ENCODE measurements around the gene PTPN14. TPM values are rescaled to one million over a fixed set of nuclear protein-coding genes. Genes with fewer than 3 reads are reported as not detected.

The PTPN14 gene
- total and polyA plus RNA-seq, 5 donors from 2014 or later: 0.02 to 0.10 (median 0.06) TPM; not detected in 2

- Histone ChIP-seq H3K4me1 (ENCODE audit: control insufficient read depth, insufficient read depth, low read length, poor library complexity, severe bottlenecking) (no peaks in the 10 kb centered on the region), H3K27me3 (ENCODE audit: control insufficient read depth, insufficient read depth, low read length) (no peaks in the 10 kb centered on the region), H3K27ac (ENCODE audit: insufficient read depth, low read length, poor library complexity, severe bottlenecking) (no peak overlapping the region), H3K9me3 (ENCODE audit: control insufficient read depth in 2 of 2, low read length in 2 of 2) (no peaks in the 10 kb centered on the region), H3K4me3 (ENCODE audit: low read depth, low read length) (no peak overlapping the region), H3K36me3 (ENCODE audit: control insufficient read depth, insufficient read depth, low read length) (no peaks in the 10 kb centered on the region)
- ATAC-seq (ENCODE audit: low read depth in 2 of 2) (no peak), DNase-seq (no peak)
- H3K9me3 Mint-ChIP-seq: no peaks in the 10 kb centered on the region
- no peaks in the 10 kb centered on the region for H3K4me1 Mint-ChIP-seq
- H3K36me3 Mint-ChIP-seq: no peaks in the 10 kb centered on the region
- no peak overlapping the region for H3K27ac Mint-ChIP-seq
- H3K27me3 Mint-ChIP-seq: no peaks in the 10 kb centered on the region
- H3K4me3 Mint-ChIP-seq: no peak overlapping the region
Measured at GRCh38 chr1:214380396-214380795, 171.0 kb downstream of the PTPN14 start.

- ATAC-seq (ENCODE audit: low read depth in 2 of 2) (no peak), DNase-seq (no peak)
- Mint-ChIP-seq H3K27ac (no peak overlapping the region), H3K36me3 (no peaks in the 10 kb centered on the region), H3K27me3 (no peaks in the 10 kb centered on the region), H3K4me3 (no peak overlapping the region), H3K9me3 (no peaks in the 10 kb centered on the region), H3K4me1 (no peaks in the 10 kb centered on the region)
- H3K36me3 ChIP-seq (ENCODE audit: control insufficient read depth, insufficient read depth, low read length): no peaks in the 10 kb centered on the region
- H3K9me3 ChIP-seq (ENCODE audit: control insufficient read depth in 2 of 2, low read length in 2 of 2): no peaks in the 10 kb centered on the region
- H3K4me1 ChIP-seq (ENCODE audit: control insufficient read depth, insufficient read depth, low read length, poor library complexity, severe bottlenecking): no peaks in the 10 kb centered on the region
- no peak overlapping the region for H3K4me3 ChIP-seq (ENCODE audit: low read depth, low read length)
- H3K27ac ChIP-seq (ENCODE audit: insufficient read depth, low read length, poor library complexity, severe bottlenecking): no peak overlapping the region
- H3K27me3 ChIP-seq (ENCODE audit: control insufficient read depth, insufficient read depth, low read length): no peaks in the 10 kb centered on the region
Measured at GRCh38 chr1:214379236-214379970, 172.0 kb downstream of the PTPN14 start.

GRCh38 chr1:214378492-214378891 is 172.9 kb downstream of the PTPN14 start:
- Histone ChIP-seq H3K4me1 (ENCODE audit: control insufficient read depth, insufficient read depth, low read length, poor library complexity, severe bottlenecking) (no peaks in the 10 kb centered on the region), H3K27ac (ENCODE audit: insufficient read depth, low read length, poor library complexity, severe bottlenecking) (no peak overlapping the region), H3K27me3 (ENCODE audit: control insufficient read depth, insufficient read depth, low read length) (no peaks in the 10 kb centered on the region), H3K9me3 (ENCODE audit: control insufficient read depth in 2 of 2, low read length in 2 of 2) (no peaks in the 10 kb centered on the region), H3K4me3 (ENCODE audit: low read depth, low read length) (no peak overlapping the region), H3K36me3 (ENCODE audit: control insufficient read depth, insufficient read depth, low read length) (no peaks in the 10 kb centered on the region)
- ATAC-seq (ENCODE audit: low read depth in 2 of 2) (no peak), DNase-seq (no peak)
- Mint-ChIP-seq H3K9me3 (no peaks in the 10 kb centered on the region), H3K36me3 (no peaks in the 10 kb centered on the region), H3K27ac (no peak overlapping the region), H3K4me3 (no peak overlapping the region), H3K4me1 (no peaks in the 10 kb centered on the region), H3K27me3 (no peaks in the 10 kb centered on the region)

GRCh38 chr1:214377886-214378285 is 173.5 kb downstream of the PTPN14 start:
- Mint-ChIP-seq H3K9me3 (no peaks in the 10 kb centered on the region), H3K27ac (no peak overlapping the region), H3K36me3 (no peaks in the 10 kb centered on the region), H3K27me3 (no peaks in the 10 kb centered on the region), H3K4me3 (no peak overlapping the region), H3K4me1 (no peaks in the 10 kb centered on the region)
- no peak overlapping the region for H3K27ac ChIP-seq (ENCODE audit: insufficient read depth, low read length, poor library complexity, severe bottlenecking)
- ATAC-seq (ENCODE audit: low read depth in 2 of 2): no peak
- H3K9me3 ChIP-seq (ENCODE audit: control insufficient read depth in 2 of 2, low read length in 2 of 2): no peaks in the 10 kb centered on the region
- DNase-seq: no peak
- H3K36me3 ChIP-seq (ENCODE audit: control insufficient read depth, insufficient read depth, low read length): no peaks in the 10 kb centered on the region
- H3K4me3 ChIP-seq (ENCODE audit: low read depth, low read length): no peak overlapping the region
- no peaks in the 10 kb centered on the region for H3K4me1 ChIP-seq (ENCODE audit: control insufficient read depth, insufficient read depth, low read length, poor library complexity, severe bottlenecking)
- no peaks in the 10 kb centered on the region for H3K27me3 ChIP-seq (ENCODE audit: control insufficient read depth, insufficient read depth, low read length)

GRCh38 chr1:214377485-214377884 is 173.9 kb downstream of the PTPN14 start:
- Mint-ChIP-seq H3K9me3 (no peaks in the 10 kb centered on the region), H3K36me3 (no peaks in the 10 kb centered on the region), H3K4me1 (no peaks in the 10 kb centered on the region), H3K27ac (no peak overlapping the region), H3K4me3 (no peak overlapping the region), H3K27me3 (no peaks in the 10 kb centered on the region)
- Histone ChIP-seq H3K27ac (ENCODE audit: insufficient read depth, low read length, poor library complexity, severe bottlenecking) (no peak overlapping the region), H3K4me3 (ENCODE audit: low read depth, low read length) (no peak overlapping the region), H3K36me3 (ENCODE audit: control insufficient read depth, insufficient read depth, low read length) (no peaks in the 10 kb centered on the region), H3K4me1 (ENCODE audit: control insufficient read depth, insufficient read depth, low read length, poor library complexity, severe bottlenecking) (no peaks in the 10 kb centered on the region), H3K27me3 (ENCODE audit: control insufficient read depth, insufficient read depth, low read length) (no peaks in the 10 kb centered on the region), H3K9me3 (ENCODE audit: control insufficient read depth in 2 of 2, low read length in 2 of 2) (no peaks in the 10 kb centered on the region)
- no peak for ATAC-seq (ENCODE audit: low read depth in 2 of 2)
- DNase-seq: no peak

- Histone ChIP-seq H3K27ac (ENCODE audit: insufficient read depth, low read length, poor library complexity, severe bottlenecking) (no peak overlapping the region), H3K36me3 (ENCODE audit: control insufficient read depth, insufficient read depth, low read length) (no peaks in the 10 kb centered on the region), H3K4me1 (ENCODE audit: control insufficient read depth, insufficient read depth, low read length, poor library complexity, severe bottlenecking) (no peaks in the 10 kb centered on the region), H3K9me3 (ENCODE audit: control insufficient read depth in 2 of 2, low read length in 2 of 2) (no peaks in the 10 kb centered on the region), H3K4me3 (ENCODE audit: low read depth, low read length) (no peak overlapping the region), H3K27me3 (ENCODE audit: control insufficient read depth, insufficient read depth, low read length) (no peaks in the 10 kb centered on the region)
- no peaks in the 10 kb centered on the region for H3K4me1 Mint-ChIP-seq
- peak overlapping the region in 1 of 3 donors; percentile 50 for H3K27ac Mint-ChIP-seq
- ATAC-seq (ENCODE audit: low read depth in 2 of 2) (no peak), DNase-seq (no peak)
- H3K36me3 Mint-ChIP-seq: no peaks in the 10 kb centered on the region
- no peak overlapping the region for H3K4me3 Mint-ChIP-seq
- peaks cover 0 to 2% (median 0%) of the 10 kb centered on the region in 7 donors for H3K9me3 Mint-ChIP-seq
- peaks cover 6% of the 10 kb centered on the region for H3K27me3 Mint-ChIP-seq
Measured at GRCh38 chr1:214372092-214372491, 179.3 kb downstream of the PTPN14 start.

GRCh38 chr1:214370615-214371014 is 180.8 kb downstream of the PTPN14 start:
- Mint-ChIP-seq H3K27me3 (peaks cover 10% of the 10 kb centered on the region), H3K9me3 (peaks cover 0 to 2% (median 0%) of the 10 kb centered on the region in 7 donors), H3K36me3 (no peaks in the 10 kb centered on the region), H3K4me3 (no peak overlapping the region), H3K27ac (no peak overlapping the region), H3K4me1 (no peaks in the 10 kb centered on the region)
- DNase-seq: no peak
- H3K36me3 ChIP-seq (ENCODE audit: control insufficient read depth, insufficient read depth, low read length): no peaks in the 10 kb centered on the region
- H3K4me1 ChIP-seq (ENCODE audit: control insufficient read depth, insufficient read depth, low read length, poor library complexity, severe bottlenecking): no peaks in the 10 kb centered on the region
- no peak for ATAC-seq (ENCODE audit: low read depth in 2 of 2)
- no peak overlapping the region for H3K27ac ChIP-seq (ENCODE audit: insufficient read depth, low read length, poor library complexity, severe bottlenecking)
- no peaks in the 10 kb centered on the region for H3K9me3 ChIP-seq (ENCODE audit: control insufficient read depth in 2 of 2, low read length in 2 of 2)
- no peak overlapping the region for H3K4me3 ChIP-seq (ENCODE audit: low read depth, low read length)
- no peaks in the 10 kb centered on the region for H3K27me3 ChIP-seq (ENCODE audit: control insufficient read depth, insufficient read depth, low read length)

- Histone ChIP-seq H3K27me3 (ENCODE audit: control insufficient read depth, insufficient read depth, low read length) (no peaks in the 10 kb centered on the region), H3K36me3 (ENCODE audit: control insufficient read depth, insufficient read depth, low read length) (no peaks in the 10 kb centered on the region), H3K9me3 (ENCODE audit: control insufficient read depth in 2 of 2, low read length in 2 of 2) (no peaks in the 10 kb centered on the region), H3K4me1 (ENCODE audit: control insufficient read depth, insufficient read depth, low read length, poor library complexity, severe bottlenecking) (no peaks in the 10 kb centered on the region), H3K4me3 (ENCODE audit: low read depth, low read length) (no peak overlapping the region), H3K27ac (ENCODE audit: insufficient read depth, low read length, poor library complexity, severe bottlenecking) (no peak overlapping the region)
- H3K27me3 Mint-ChIP-seq: peaks cover 10% of the 10 kb centered on the region
- H3K9me3 Mint-ChIP-seq: peaks cover 0 to 2% (median 0%) of the 10 kb centered on the region in 7 donors
- H3K36me3 Mint-ChIP-seq: no peaks in the 10 kb centered on the region
- no peak overlapping the region for H3K27ac Mint-ChIP-seq
- DNase-seq: no peak
- no peaks in the 10 kb centered on the region for H3K4me1 Mint-ChIP-seq
- H3K4me3 Mint-ChIP-seq: no peak overlapping the region
- ATAC-seq (ENCODE audit: low read depth in 2 of 2): no peak
Measured at GRCh38 chr1:214369364-214369763, 182.0 kb downstream of the PTPN14 start.
